ENCODE data around the gene AP2M1. TPM values are rescaled to one million over a fixed set of nuclear protein-coding genes. Genes with fewer than 3 reads are reported as not detected.
A peak's percentile ranks its signal among the peaks of the same experiment; 100 is the strongest.

AP2M1 gene
- total and polyA plus RNA-seq, 4 donors, result 71.9 to 200 (median 135) TPM

GRCh38 chr3:184155644-184156521 lies 18.8 kb upstream of the AP2M1 start:
- no peaks in the 10 kb centered on the region for H3K27me3 ChIP-seq (ENCODE audit: control insufficient read depth in 4 of 4, insufficient read depth in 4 of 4, low read length in 3 of 4)
- no peaks in the 10 kb centered on the region for H3K36me3 ChIP-seq (ENCODE audit: control insufficient read depth in 4 of 4, insufficient read depth in 3 of 4, low read depth in 1 of 4, low read length in 3 of 4)
- DNase-seq (ENCODE audit: low spot score), result peak; percentile 52
- peaks cover 4 to 34% (median 24%) of the 10 kb centered on the region in 4 donors for H3K4me1 ChIP-seq (ENCODE audit: control insufficient read depth in 4 of 4, insufficient read depth in 4 of 4, low read length in 3 of 4)
- WGBS, result under 1% methylated on average over 47 of the region's 47 CpGs
- no peaks in the 10 kb centered on the region for H3K9me3 ChIP-seq (ENCODE audit: control insufficient read depth in 4 of 4, low read length in 3 of 4)
- peak overlapping the region; percentile 93 to 94 (median 93) for H3K4me3 ChIP-seq (ENCODE audit: low read depth in 1 of 3, low read length in 3 of 3)
- TF ChIP-seq, protein P1, sequence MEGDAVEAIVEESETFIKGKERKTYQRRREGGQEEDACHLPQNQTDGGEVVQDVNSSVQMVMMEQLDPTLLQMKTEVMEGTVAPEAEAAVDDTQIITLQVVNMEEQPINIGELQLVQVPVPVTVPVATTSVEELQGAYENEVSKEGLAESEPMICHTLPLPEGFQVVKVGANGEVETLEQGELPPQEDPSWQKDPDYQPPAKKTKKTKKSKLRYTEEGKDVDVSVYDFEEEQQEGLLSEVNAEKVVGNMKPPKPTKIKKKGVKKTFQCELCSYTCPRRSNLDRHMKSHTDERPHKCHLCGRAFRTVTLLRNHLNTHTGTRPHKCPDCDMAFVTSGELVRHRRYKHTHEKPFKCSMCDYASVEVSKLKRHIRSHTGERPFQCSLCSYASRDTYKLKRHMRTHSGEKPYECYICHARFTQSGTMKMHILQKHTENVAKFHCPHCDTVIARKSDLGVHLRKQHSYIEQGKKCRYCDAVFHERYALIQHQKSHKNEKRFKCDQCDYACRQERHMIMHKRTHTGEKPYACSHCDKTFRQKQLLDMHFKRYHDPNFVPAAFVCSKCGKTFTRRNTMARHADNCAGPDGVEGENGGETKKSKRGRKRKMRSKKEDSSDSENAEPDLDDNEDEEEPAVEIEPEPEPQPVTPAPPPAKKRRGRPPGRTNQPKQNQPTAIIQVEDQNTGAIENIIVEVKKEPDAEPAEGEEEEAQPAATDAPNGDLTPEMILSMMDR (IDR thresholded peaks at IDR 0.05; ENCODE audit: low read depth, low read length, missing input control), result no peak
- no peak for TF ChIP-seq GABPA (IDR thresholded peaks at IDR 0.05 in 1 of 2, conservative IDR thresholded peaks at IDR 0.05 in 1 of 2)
- TF ChIP-seq RXRA (IDR thresholded peaks at IDR 0.05), result no peak
- peak; percentile 22 to 46 for TF ChIP-seq HNF4A (conservative IDR thresholded peaks at IDR 0.05)
- no peak for TF ChIP-seq NR2F2 (IDR thresholded peaks at IDR 0.05)
- TF ChIP-seq, protein P2, sequence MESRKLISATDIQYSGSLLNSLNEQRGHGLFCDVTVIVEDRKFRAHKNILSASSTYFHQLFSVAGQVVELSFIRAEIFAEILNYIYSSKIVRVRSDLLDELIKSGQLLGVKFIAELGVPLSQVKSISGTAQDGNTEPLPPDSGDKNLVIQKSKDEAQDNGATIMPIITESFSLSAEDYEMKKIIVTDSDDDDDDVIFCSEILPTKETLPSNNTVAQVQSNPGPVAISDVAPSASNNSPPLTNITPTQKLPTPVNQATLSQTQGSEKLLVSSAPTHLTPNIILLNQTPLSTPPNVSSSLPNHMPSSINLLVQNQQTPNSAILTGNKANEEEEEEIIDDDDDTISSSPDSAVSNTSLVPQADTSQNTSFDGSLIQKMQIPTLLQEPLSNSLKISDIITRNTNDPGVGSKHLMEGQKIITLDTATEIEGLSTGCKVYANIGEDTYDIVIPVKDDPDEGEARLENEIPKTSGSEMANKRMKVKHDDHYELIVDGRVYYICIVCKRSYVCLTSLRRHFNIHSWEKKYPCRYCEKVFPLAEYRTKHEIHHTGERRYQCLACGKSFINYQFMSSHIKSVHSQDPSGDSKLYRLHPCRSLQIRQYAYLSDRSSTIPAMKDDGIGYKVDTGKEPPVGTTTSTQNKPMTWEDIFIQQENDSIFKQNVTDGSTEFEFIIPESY (IDR thresholded peaks at IDR 0.05), result no peak
- TF ChIP-seq HNF4G (IDR thresholded peaks at IDR 0.05), result no peak
- TF ChIP-seq JUND (IDR thresholded peaks at IDR 0.05), result no peak
- TF ChIP-seq EGR1 (IDR thresholded peaks at IDR 0.05; ENCODE audit: low read depth in 2 of 2), result no peak
- no peak for TF ChIP-seq SP1 (IDR thresholded peaks at IDR 0.05)
- TF ChIP-seq, protein P3, sequence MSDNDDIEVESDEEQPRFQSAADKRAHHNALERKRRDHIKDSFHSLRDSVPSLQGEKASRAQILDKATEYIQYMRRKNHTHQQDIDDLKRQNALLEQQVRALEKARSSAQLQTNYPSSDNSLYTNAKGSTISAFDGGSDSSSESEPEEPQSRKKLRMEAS (IDR thresholded peaks at IDR 0.05), result no peak
- TF ChIP-seq, protein P4, sequence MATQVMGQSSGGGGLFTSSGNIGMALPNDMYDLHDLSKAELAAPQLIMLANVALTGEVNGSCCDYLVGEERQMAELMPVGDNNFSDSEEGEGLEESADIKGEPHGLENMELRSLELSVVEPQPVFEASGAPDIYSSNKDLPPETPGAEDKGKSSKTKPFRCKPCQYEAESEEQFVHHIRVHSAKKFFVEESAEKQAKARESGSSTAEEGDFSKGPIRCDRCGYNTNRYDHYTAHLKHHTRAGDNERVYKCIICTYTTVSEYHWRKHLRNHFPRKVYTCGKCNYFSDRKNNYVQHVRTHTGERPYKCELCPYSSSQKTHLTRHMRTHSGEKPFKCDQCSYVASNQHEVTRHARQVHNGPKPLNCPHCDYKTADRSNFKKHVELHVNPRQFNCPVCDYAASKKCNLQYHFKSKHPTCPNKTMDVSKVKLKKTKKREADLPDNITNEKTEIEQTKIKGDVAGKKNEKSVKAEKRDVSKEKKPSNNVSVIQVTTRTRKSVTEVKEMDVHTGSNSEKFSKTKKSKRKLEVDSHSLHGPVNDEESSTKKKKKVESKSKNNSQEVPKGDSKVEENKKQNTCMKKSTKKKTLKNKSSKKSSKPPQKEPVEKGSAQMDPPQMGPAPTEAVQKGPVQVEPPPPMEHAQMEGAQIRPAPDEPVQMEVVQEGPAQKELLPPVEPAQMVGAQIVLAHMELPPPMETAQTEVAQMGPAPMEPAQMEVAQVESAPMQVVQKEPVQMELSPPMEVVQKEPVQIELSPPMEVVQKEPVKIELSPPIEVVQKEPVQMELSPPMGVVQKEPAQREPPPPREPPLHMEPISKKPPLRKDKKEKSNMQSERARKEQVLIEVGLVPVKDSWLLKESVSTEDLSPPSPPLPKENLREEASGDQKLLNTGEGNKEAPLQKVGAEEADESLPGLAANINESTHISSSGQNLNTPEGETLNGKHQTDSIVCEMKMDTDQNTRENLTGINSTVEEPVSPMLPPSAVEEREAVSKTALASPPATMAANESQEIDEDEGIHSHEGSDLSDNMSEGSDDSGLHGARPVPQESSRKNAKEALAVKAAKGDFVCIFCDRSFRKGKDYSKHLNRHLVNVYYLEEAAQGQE (IDR thresholded peaks at IDR 0.05), result peak; percentile 50
- no peak for TF ChIP-seq TAF1 (conservative IDR thresholded peaks at IDR 0.05)
- TF ChIP-seq ATF3 (IDR thresholded peaks at IDR 0.05), result no peak
- H3K9ac ChIP-seq (ENCODE audit: low read depth in 1 of 2, low read length in 2 of 2), result peak overlapping the region; percentile 61 to 87
- H3K27ac ChIP-seq (ENCODE audit: low read depth in 1 of 2, low read length in 2 of 2), result peak overlapping the region; percentile 66 to 76
